Left ventricle myocardium inferior (tissue), 1 donor: ENCODE results near the gene ATXN10. TPM values are rescaled to one million over a fixed set of nuclear protein-coding genes. Genes with fewer than 3 reads are reported as not detected.
A peak's percentile ranks its signal among the peaks of the same experiment; 100 is the strongest.

Source experiments
- DNase-seq: peaks from one replicate; pipeline ENCODE4 v3.0.0-alpha.2; 2020
- H3K27ac ChIP-seq: fragments of 200-600 bp; replicated peaks from 2 replicates; pipeline ENCODE4 v1.8.0; 2021
- H3K27me3 ChIP-seq: fragments of 200-600 bp; 2 replicates; pipeline ENCODE4 v1.8.0; 2021; ENCODE audit warnings: low read depth
- H3K36me3 ChIP-seq: fragments of 200-600 bp; 2 replicates; pipeline ENCODE4 v1.8.0; 2021
- H3K4me1 ChIP-seq: fragments of 200-600 bp; 2 replicates; pipeline ENCODE4 v1.8.0; 2021
- H3K4me3 ChIP-seq: fragments of 200-600 bp; 2 replicates; pipeline ENCODE4 v1.8.0; 2021; ENCODE audit warnings: mild to moderate bottlenecking, moderate library complexity
- H3K9me3 ChIP-seq: fragments of 200-600 bp; replicated peaks from 2 replicates; pipeline ENCODE4 v1.8.0; 2021
- CTCF ChIP-seq: fragments of 200-600 bp; IDR thresholded peaks from 2 replicates; pipeline ENCODE4 v1.8.0; 2021; ENCODE audit warnings: antibody characterized with exemption, mild to moderate bottlenecking, borderline replicate concordance
- intact Hi-C: fragments of 100-400 bp; cut with micrococcal nuclease; formaldehyde crosslinking; loops from one replicate; pipeline ENCODE4 v1.11.0; 2022
- total RNA-seq: library from RNA; stranded (reverse); fragmentation: NEBNext Ultra II Directional; extraction: Animal tissue kit (Norgen Biotek cat#: 25700); gene quantifications from one replicate; pipeline ENCODE4 v1.2.1, GENCODE V29; 2021
- donor health status: DM: no; HTN: yes; CAD: no; lungs with severe emphysema.

ATXN10 gene
- total RNA-seq, 1 donor from 2014 or later, result 148 TPM

GRCh38 chr22:45883811-45884170 lies 212.2 kb downstream of the ATXN10 start:
- peaks cover 48% of the 10 kb centered on the region for H3K4me1 ChIP-seq
- intact Hi-C loops, result no loop called here
- no peaks in the 10 kb centered on the region for H3K36me3 ChIP-seq
- no peak overlapping the region for H3K4me3 ChIP-seq
- no peak for DNase-seq
- H3K9me3 ChIP-seq, result no peaks in the 10 kb centered on the region
- TF ChIP-seq CTCF, result no peak
- peaks cover 90% of the 10 kb centered on the region for H3K27me3 ChIP-seq
- H3K27ac ChIP-seq, result no peak overlapping the region

GRCh38 chr22:45884201-45885062 lies 212.8 kb downstream of the ATXN10 start:
- intact Hi-C loops, result no loop called here
- Histone ChIP-seq H3K27ac (peak overlapping the region; percentile 12), H3K4me1 (peaks cover 44% of the 10 kb centered on the region), H3K27me3 (peaks cover 95% of the 10 kb centered on the region), H3K36me3 (no peaks in the 10 kb centered on the region), H3K4me3 (no peak overlapping the region), H3K9me3 (no peaks in the 10 kb centered on the region)
- TF ChIP-seq CTCF, result no peak
- peak; percentile 46 for DNase-seq

GRCh38 chr22:45885171-45885840 lies 213.7 kb downstream of the ATXN10 start:
- no peaks in the 10 kb centered on the region for H3K9me3 ChIP-seq
- no peak overlapping the region for H3K27ac ChIP-seq
- no peak overlapping the region for H3K4me3 ChIP-seq
- peaks cover 95% of the 10 kb centered on the region for H3K27me3 ChIP-seq
- H3K36me3 ChIP-seq, result no peaks in the 10 kb centered on the region
- peaks cover 36% of the 10 kb centered on the region for H3K4me1 ChIP-seq
- DNase-seq, result no peak
- no peak for TF ChIP-seq CTCF
- intact Hi-C loops, result no loop called here

- no peaks in the 10 kb centered on the region for H3K36me3 ChIP-seq
- intact Hi-C loops, result no loop called here
- no peak for TF ChIP-seq CTCF
- H3K9me3 ChIP-seq, result no peaks in the 10 kb centered on the region
- no peak overlapping the region for H3K27ac ChIP-seq
- no peak overlapping the region for H3K4me3 ChIP-seq
- H3K4me1 ChIP-seq, result peaks cover 30% of the 10 kb centered on the region
- peak; percentile 18 for DNase-seq
- peaks cover 91% of the 10 kb centered on the region for H3K27me3 ChIP-seq
Measured at GRCh38 chr22:45885941-45886395, 214.3 kb downstream of the ATXN10 start.

GRCh38 chr22:45886540-45886939 lies 214.9 kb downstream of the ATXN10 start:
- Histone ChIP-seq H3K27ac (no peak overlapping the region), H3K4me3 (no peak overlapping the region), H3K9me3 (no peaks in the 10 kb centered on the region), H3K27me3 (peaks cover 90% of the 10 kb centered on the region), H3K36me3 (no peaks in the 10 kb centered on the region), H3K4me1 (peaks cover 25% of the 10 kb centered on the region)
- TF ChIP-seq CTCF, result no peak
- peak; percentile 9 for DNase-seq
- intact Hi-C loops, result no loop called here
